ENCODE measurements around the gene DNAJC10. TPM values are rescaled to one million over a fixed set of nuclear protein-coding genes. Genes with fewer than 3 reads are reported as not detected.
"Not testable (repeated sequence)": the region's sequence is repeated elsewhere in the genome, so short reads cannot be mapped to it uniquely, and the experiment has no call there.

DNAJC10 gene
- polyA plus RNA-seq, 1 donor (not counting 4 experiments of a cell fraction or from before 2014, with no cell fraction given), result 92.6 TPM

GRCh38 chr2:182779323-182779722, 63.3 kb downstream of the DNAJC10 start:
- Histone ChIP-seq H3K79me2 (ENCODE audit: control insufficient read depth, insufficient read depth, low read length) (no peaks in the 10 kb centered on the region), H2AFZ (ENCODE audit: control insufficient read depth, low read length) (no peak overlapping the region), H3K4me2 (ENCODE audit: control insufficient read depth, extremely low read depth, insufficient read depth, low read depth, low read length) (no peak overlapping the region), H3K4me3 (ENCODE audit: control insufficient read depth in 2 of 3, extremely low read depth in 1 of 3, insufficient read depth in 2 of 3, low read depth in 1 of 3, low read length in 3 of 3) (no peak overlapping the region), H3K9me1 (ENCODE audit: control insufficient read depth, extremely low read depth, insufficient read depth, low read length) (no peaks in the 10 kb centered on the region), H3K36me3 (ENCODE audit: control insufficient read depth in 2 of 2, extremely low read depth in 1 of 2, insufficient read depth in 2 of 2, low read length in 2 of 2) (peaks cover 8 to 18% of the 10 kb centered on the region in 2 experiments), H3K27me3 (ENCODE audit: control insufficient read depth, extremely low read depth, insufficient read depth, low read length) (no peaks in the 10 kb centered on the region), H4K20me1 (ENCODE audit: control insufficient read depth, extremely low read depth, insufficient read depth, low read length) (no peaks in the 10 kb centered on the region), H3K4me1 (ENCODE audit: control insufficient read depth, extremely low read depth, insufficient read depth, low read length) (no peaks in the 10 kb centered on the region), H3K9ac (ENCODE audit: control insufficient read depth, extremely low read depth, insufficient read depth, low read length) (no peak overlapping the region), H3K9me3 (ENCODE audit: control insufficient read depth, low read depth, low read length) (no peaks in the 10 kb centered on the region), H3K27ac (ENCODE audit: control insufficient read depth, insufficient read depth, low read length) (no peak overlapping the region)
- DNase-seq (ENCODE audit: low read depth, low spot score) (no peak), FAIRE-seq (no peak)
- dilution Hi-C loops (cut with MboI; ENCODE audit: extremely low pct_ligation_motif_present, low sequenced_read_pairs), result no loop called here
- TF ChIP-seq CTCF (optimal IDR thresholded peaks at IDR 0.05 in 1 of 3, IDR thresholded peaks at IDR 0.05 in 1 of 3, conservative IDR thresholded peaks at IDR 0.05 in 1 of 3; ENCODE audit: extremely low read depth in 1 of 3, insufficient read depth in 2 of 3, low read length in 3 of 3), result no peak
- TF ChIP-seq EZH2 (IDR thresholded peaks at IDR 0.05; ENCODE audit: low read length), result no peak

- H3K4me3 ChIP-seq (ENCODE audit: control insufficient read depth in 2 of 3, extremely low read depth in 1 of 3, insufficient read depth in 2 of 3, low read depth in 1 of 3, low read length in 3 of 3); H4K20me1 ChIP-seq (ENCODE audit: control insufficient read depth, extremely low read depth, insufficient read depth, low read length); DNase-seq (ENCODE audit: low read depth, low spot score); H3K9me3 ChIP-seq (ENCODE audit: control insufficient read depth, low read depth, low read length); H3K27ac ChIP-seq (ENCODE audit: control insufficient read depth, insufficient read depth, low read length); H3K27me3 ChIP-seq (ENCODE audit: control insufficient read depth, extremely low read depth, insufficient read depth, low read length); H3K79me2 ChIP-seq (ENCODE audit: control insufficient read depth, insufficient read depth, low read length); H3K4me2 ChIP-seq (ENCODE audit: control insufficient read depth, extremely low read depth, insufficient read depth, low read depth, low read length); H3K9me1 ChIP-seq (ENCODE audit: control insufficient read depth, extremely low read depth, insufficient read depth, low read length); dilution Hi-C loops (cut with MboI; ENCODE audit: extremely low pct_ligation_motif_present, low sequenced_read_pairs); H3K9ac ChIP-seq (ENCODE audit: control insufficient read depth, extremely low read depth, insufficient read depth, low read length); H3K4me1 ChIP-seq (ENCODE audit: control insufficient read depth, extremely low read depth, insufficient read depth, low read length); FAIRE-seq; H2AFZ ChIP-seq (ENCODE audit: control insufficient read depth, low read length): not testable (repeated sequence)
- H3K36me3 ChIP-seq (ENCODE audit: control insufficient read depth in 2 of 2, extremely low read depth in 1 of 2, insufficient read depth in 2 of 2, low read length in 2 of 2), result peaks cover 6 to 13% of the 10 kb centered on the region in 2 experiments
Measured at GRCh38 chr2:182781099-182781498, 65.0 kb downstream of the DNAJC10 start.

- H3K9me1 ChIP-seq (ENCODE audit: control insufficient read depth, extremely low read depth, insufficient read depth, low read length); H3K4me1 ChIP-seq (ENCODE audit: control insufficient read depth, extremely low read depth, insufficient read depth, low read length); DNase-seq (ENCODE audit: low read depth, low spot score); H4K20me1 ChIP-seq (ENCODE audit: control insufficient read depth, extremely low read depth, insufficient read depth, low read length); H3K27ac ChIP-seq (ENCODE audit: control insufficient read depth, insufficient read depth, low read length); H3K27me3 ChIP-seq (ENCODE audit: control insufficient read depth, extremely low read depth, insufficient read depth, low read length); H3K9ac ChIP-seq (ENCODE audit: control insufficient read depth, extremely low read depth, insufficient read depth, low read length); H3K79me2 ChIP-seq (ENCODE audit: control insufficient read depth, insufficient read depth, low read length); H3K4me2 ChIP-seq (ENCODE audit: control insufficient read depth, extremely low read depth, insufficient read depth, low read depth, low read length); dilution Hi-C loops (cut with MboI; ENCODE audit: extremely low pct_ligation_motif_present, low sequenced_read_pairs); H3K4me3 ChIP-seq (ENCODE audit: control insufficient read depth in 2 of 3, extremely low read depth in 1 of 3, insufficient read depth in 2 of 3, low read depth in 1 of 3, low read length in 3 of 3); H2AFZ ChIP-seq (ENCODE audit: control insufficient read depth, low read length); FAIRE-seq; H3K9me3 ChIP-seq (ENCODE audit: control insufficient read depth, low read depth, low read length): not testable (repeated sequence)
- peaks cover 4 to 13% of the 10 kb centered on the region in 2 experiments for H3K36me3 ChIP-seq (ENCODE audit: control insufficient read depth in 2 of 2, extremely low read depth in 1 of 2, insufficient read depth in 2 of 2, low read length in 2 of 2)
Measured at GRCh38 chr2:182782686-182783085, 66.6 kb downstream of the DNAJC10 start.
